CD4-positive, alpha-beta T cell treated with Interleukin-1 beta for 1 hour (primary cell): ENCODE measurements around the gene FOXJ1.

Source experiments
- DNase-seq, 2 donors: peaks; one replicate each; pipeline ENCODE4 v3.0.0-alpha.2; 2020 to 2022

FOXJ1 gene

GRCh38 chr17:76089680-76090516, 51.1 kb downstream of the FOXJ1 start:
- DNase-seq, result no peak

GRCh38 chr17:76088868-76089576, 52.0 kb downstream of the FOXJ1 start:
- DNase-seq, result no peak

GRCh38 chr17:76088041-76088867, 52.8 kb downstream of the FOXJ1 start:
- DNase-seq, result no peak

GRCh38 chr17:76087531-76087930, 53.5 kb downstream of the FOXJ1 start:
- no peak for DNase-seq

- DNase-seq, result no peak
Observed at GRCh38 chr17:76086384-76086783, 54.7 kb downstream of the FOXJ1 start.
